OCI-LY7 (cell line): ENCODE data around the gene KCTD5.

ENCODE experiments used
- CTCF ChIP-seq: fragments of 200-600 bp; sonication (generic); conservative IDR thresholded peaks from 2 replicates; pipeline ENCODE4 v1.5.1; 2014; ENCODE audit warnings: mild to moderate bottlenecking, antibody characterized with exemption, low read length, moderate library complexity, mixed read lengths
- EZH2phosphoT487 ChIP-seq: fragments of 200-600 bp; sonication (generic); IDR thresholded peaks from 2 replicates; pipeline ENCODE4 v1.6.1; 2018; ENCODE audit warnings: low read depth, borderline replicate concordance, mild to moderate bottlenecking, mixed run types, antibody characterized with exemption, low read length, moderate library complexity, mixed read lengths

DNA sequence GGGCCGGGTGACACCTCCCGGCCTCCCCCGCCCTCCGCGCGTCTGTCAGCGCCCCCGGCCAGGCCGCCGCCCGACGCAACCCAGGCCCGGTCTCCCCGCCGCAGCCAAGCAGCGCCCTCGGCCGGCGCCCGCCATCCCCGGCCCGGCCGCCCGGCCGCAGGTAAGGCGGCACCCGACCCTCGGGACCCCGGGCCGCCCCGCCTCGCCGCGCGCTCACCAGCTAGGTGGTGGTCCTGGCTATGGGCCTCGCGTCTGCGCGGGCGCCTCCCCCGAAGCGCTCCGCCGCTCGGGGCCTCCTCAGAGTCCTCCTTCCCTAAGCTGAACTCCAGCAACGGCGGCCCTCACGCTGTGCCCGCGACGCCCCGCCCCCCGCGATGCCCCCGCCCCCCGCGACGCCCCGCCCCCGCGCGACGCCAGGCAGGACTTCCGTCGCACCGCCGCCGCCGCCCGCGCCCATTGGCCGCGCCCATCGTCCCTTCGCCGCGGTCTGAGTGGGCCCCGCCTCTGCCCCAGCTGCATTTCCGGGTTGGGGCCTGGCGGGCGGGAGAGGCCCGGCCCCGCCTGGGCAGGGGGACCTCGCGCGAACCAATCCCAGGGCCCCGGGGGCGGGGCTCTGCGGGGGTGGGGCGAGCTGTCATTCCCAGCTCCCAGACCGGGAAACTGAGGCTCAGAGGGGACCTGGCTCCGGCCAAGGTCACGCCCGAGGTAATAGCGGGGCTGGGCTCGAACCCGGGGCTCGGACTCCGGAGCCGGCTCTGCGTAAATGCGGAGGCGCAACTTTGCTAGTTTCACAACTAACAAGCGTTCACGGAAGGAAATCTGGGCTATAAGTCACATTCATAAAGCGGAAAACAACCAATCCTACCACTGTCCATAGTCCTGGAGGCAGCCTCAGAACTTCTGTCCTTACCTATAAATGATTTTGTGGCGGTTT is 9.0 kb upstream of the KCTD5 start:
- no peak for TF ChIP-seq CTCF
- no peak for TF ChIP-seq EZH2phosphoT487
